Hepatocyte (in vitro differentiated cells): ENCODE measurements around the gene TTC27.

ENCODE experiments used
- EZH2 ChIP-seq: fragments of 200-600 bp; sonication (generic); IDR thresholded peaks from 2 replicates; pipeline ENCODE4 v1.6.1; 2016; ENCODE audit warnings: antibody characterized with exemption, mild to moderate bottlenecking, borderline replicate concordance
- TF ChIP-seq, protein P1 (sequence below): fragments of 200-600 bp; sonication (generic); IDR thresholded peaks from 2 replicates; pipeline ENCODE4 v1.5.1; 2016; ENCODE audit warnings: antibody characterized with exemption, mild to moderate bottlenecking; ENCODE audit not compliant: poor library complexity

DNA sequence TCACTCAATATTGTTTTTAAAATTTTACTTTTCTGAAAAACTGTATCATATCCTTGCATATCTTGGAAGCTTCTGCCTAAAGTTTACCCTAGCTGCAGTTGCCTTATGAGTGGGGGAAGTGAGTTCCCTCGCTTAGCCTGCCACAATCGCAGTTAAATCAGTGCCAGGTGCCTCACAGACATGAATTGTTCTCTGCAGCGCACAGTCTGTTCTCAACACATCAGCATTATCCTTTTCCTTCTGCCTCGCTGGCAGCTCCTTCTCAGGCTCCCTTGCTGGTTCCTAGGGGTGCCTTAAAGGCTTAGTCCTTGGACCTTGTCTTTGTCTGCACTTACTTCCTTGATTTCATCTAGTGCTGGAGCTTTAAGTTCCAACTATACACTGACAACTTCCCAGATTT lies 132.8 kb downstream of the TTC27 start:
- TF ChIP-seq, protein P1, sequence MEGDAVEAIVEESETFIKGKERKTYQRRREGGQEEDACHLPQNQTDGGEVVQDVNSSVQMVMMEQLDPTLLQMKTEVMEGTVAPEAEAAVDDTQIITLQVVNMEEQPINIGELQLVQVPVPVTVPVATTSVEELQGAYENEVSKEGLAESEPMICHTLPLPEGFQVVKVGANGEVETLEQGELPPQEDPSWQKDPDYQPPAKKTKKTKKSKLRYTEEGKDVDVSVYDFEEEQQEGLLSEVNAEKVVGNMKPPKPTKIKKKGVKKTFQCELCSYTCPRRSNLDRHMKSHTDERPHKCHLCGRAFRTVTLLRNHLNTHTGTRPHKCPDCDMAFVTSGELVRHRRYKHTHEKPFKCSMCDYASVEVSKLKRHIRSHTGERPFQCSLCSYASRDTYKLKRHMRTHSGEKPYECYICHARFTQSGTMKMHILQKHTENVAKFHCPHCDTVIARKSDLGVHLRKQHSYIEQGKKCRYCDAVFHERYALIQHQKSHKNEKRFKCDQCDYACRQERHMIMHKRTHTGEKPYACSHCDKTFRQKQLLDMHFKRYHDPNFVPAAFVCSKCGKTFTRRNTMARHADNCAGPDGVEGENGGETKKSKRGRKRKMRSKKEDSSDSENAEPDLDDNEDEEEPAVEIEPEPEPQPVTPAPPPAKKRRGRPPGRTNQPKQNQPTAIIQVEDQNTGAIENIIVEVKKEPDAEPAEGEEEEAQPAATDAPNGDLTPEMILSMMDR, result no peak
- TF ChIP-seq EZH2, result no peak
